Activated CD8-positive, alpha-beta T cell treated with anti-CD3 and anti-CD28 coated beads, Interleukin-2, amount 10 ng/mL, durations not matched to agents 7 days and 5 days (primary cell): Measurements from ENCODE around the gene GPATCH2. TPM values are rescaled to one million over a fixed set of nuclear protein-coding genes. Genes with fewer than 3 reads are reported as not detected.
A peak's percentile ranks its signal among the peaks of the same experiment; 100 is the strongest.

ENCODE experiments used
- ATAC-seq: fragments of 150-1000 bp; cut with Tn5 transposase; one replicate; pipeline ENCODE4 v1.10.0; 2021; ENCODE audit warnings: moderate library complexity
- CTCF ChIA-PET: fragments of 350-600 bp; sonication (Branson Sonifier 250); formaldehyde crosslinking; loops from one replicate; lab custom pipeline; 2021; ENCODE audit warnings: antibody characterized with exemption; lab: Charles Lee
- POLR2A ChIA-PET: fragments of 350-600 bp; sonication (Branson Sonifier 250); formaldehyde crosslinking; loops from one replicate; lab custom pipeline; 2021; ENCODE audit warnings: antibody characterized with exemption; lab: Charles Lee
- DNase-seq: peaks from one replicate; pipeline ENCODE4 v3.0.0-alpha.2; 2020
- H3K27ac Mint-ChIP-seq: one replicate; pipeline ENCODE4 v1.8.0; 2021; ENCODE audit warnings: mild to moderate bottlenecking, mixed read lengths
- H3K27me3 Mint-ChIP-seq: one replicate; pipeline ENCODE4 v1.8.0; 2021; ENCODE audit warnings: low read depth, mixed read lengths
- H3K36me3 Mint-ChIP-seq: one replicate; pipeline ENCODE4 v1.8.0; 2021; ENCODE audit warnings: low read depth, mixed read lengths
- H3K4me1 Mint-ChIP-seq: one replicate; pipeline ENCODE4 v1.8.0; 2021; ENCODE audit warnings: low read depth, mixed read lengths
- H3K4me3 Mint-ChIP-seq: one replicate; pipeline ENCODE4 v1.8.0; 2021; ENCODE audit warnings: mild to moderate bottlenecking, mixed read lengths
- H3K9me3 Mint-ChIP-seq: one replicate; pipeline ENCODE4 v1.8.0; 2022; ENCODE audit warnings: mixed read lengths; ENCODE audit not compliant: insufficient read depth
- total RNA-seq, 2 experiments: library from RNA; stranded (reverse); gene quantifications; one replicate each; pipeline ENCODE4 v1.2.3, GENCODE V29; 2021

The GPATCH2 gene
- total RNA-seq, result 10 to 100 TPM in 1 of 2 experiments, 1 to 10 TPM in 1; 10.0 to 10.7 TPM

DNA sequence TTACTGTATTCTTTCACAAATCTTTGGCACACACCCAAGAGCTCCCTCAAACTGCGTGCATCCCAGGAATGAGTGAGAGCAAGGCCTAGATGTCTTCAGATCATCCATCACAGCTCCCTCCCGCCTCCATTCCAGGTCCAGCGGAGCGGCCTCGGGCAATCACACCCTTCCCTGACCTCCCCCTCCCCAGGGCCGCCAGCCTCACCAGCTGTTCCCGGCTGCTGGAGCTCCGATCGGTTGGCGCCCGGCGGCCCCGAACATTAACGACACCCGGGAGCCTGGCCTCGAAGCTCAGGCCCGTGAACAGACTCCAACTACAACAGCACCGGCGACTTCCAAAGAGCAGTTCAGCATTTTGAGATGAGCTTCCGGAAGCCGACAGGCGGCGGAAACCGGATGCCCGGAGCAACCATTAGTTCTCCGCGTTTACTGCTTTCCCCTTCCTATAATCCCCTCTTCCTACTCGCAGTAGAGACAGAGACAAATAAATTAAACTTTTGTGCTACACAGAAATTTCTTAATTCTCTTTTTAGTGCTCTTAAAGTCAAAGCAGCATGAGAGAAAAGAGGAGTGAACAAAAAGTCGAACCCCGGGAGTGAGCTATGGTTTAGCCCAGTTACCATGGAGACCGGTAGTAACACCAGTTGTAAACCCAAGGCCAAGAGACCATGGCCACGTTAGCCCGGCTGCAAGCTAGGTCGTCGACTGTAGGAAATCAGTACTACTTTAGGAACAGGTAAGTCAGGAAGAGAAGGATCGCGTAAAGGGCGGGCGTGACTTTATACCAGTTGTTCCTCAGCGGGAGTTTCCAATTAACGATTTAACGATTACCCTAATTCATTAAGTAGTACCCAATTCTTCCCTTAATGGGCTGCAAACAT is at the start of gene GPATCH2, which contains the start of gene SPATA17:
Gene GPATCH2, minus strand, starts transcription at position 380 of the 881 bp plus-strand sequence. Its CDS starts 119 bp downstream, at position 261.
Gene SPATA17, plus strand, starts transcription at position 634 of the 881 bp plus-strand sequence. Its CDS starts 35 bp downstream, at position 669.
- Mint-ChIP-seq H3K4me1 (peaks cover 24% of the 10 kb centered on the region), H3K27ac (peak within 1 kb of the TSS; percentile 98), H3K36me3 (no peaks in the 10 kb centered on the region), H3K27me3 (peaks cover 5% of the 10 kb centered on the region), H3K9me3 (no peaks in the 10 kb centered on the region), H3K4me3 (peak within 1 kb of the TSS; percentile 86)
- ChIA-PET POLR2A (interaction anchor here (0.6 to 2.1 kb wide), 10 partner anchors 9 to 654 kb away, joined by 3 to 20 read pairs (median 4); partner anchors contain the start of gene RRP15), CTCF (interaction anchor here (0.9 to 1.4 kb wide), 3 partner anchors 9 to 143 kb away, joined by 4 to 6 read pairs (median 5); no protein-coding TSS in a partner anchor)
- peak; percentile 85 for DNase-seq
- ATAC-seq, result peak; percentile 94

DNA sequence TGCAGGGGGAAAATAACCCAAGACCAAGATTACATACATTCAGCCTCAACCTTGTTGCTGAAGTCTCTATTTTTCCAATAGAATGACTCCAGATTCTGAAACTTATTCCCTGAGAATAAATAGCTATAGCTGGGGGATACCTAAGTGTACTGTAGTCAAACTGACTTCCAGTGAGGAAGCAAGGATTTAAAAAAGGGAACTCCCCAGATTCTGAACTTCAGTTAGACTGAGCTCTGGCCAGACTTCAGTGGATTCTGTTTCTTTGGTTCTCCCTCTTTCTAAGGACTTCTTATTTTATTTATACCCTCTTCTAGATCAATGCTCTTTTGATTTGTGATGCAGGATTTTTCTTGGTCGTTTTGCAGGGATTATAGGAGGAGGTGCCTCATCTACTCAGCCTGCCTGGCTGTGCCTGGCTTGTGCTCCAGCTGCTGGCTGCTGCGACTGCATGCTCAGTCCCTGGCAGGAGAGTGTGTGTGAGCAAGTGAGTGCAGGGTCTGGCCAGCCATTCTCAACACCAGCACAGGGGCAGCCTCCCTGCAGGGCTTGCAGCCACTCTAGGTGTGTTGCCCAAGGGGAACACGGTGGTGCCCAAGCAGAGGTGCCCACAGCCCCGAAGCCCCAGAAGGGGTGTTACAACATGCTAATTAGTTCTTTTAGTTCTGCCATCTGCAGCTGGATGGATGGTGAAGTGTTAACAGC is 43.3 kb upstream of the GPATCH2 start:
- Mint-ChIP-seq H3K4me1 (no peaks in the 10 kb centered on the region), H3K36me3 (no peaks in the 10 kb centered on the region), H3K27me3 (no peaks in the 10 kb centered on the region), H3K9me3 (no peaks in the 10 kb centered on the region), H3K4me3 (no peak overlapping the region), H3K27ac (no peak overlapping the region)
- CTCF ChIA-PET, result no interaction called here
- POLR2A ChIA-PET, result no interaction called here
- ATAC-seq (no peak), DNase-seq (no peak)

DNA sequence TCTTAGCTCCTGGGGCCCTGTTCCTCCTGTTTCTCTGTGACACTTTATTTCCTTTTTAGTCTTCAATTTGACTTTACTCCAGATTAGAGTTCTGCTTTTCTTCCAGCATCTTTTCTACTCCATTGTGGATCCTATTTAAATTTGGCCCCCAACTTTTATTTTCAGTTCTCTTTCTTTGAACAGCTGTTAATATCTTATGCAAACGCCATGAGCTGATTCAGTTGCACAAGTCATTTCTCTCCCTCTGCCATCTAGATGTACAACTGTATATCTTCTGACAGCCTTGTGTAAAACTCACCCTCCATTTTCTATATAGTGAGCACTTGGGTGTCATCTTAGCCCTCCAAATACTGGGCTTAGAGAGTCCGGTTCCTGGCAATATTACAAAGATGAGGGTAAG is 42.5 kb upstream of the GPATCH2 start:
- Mint-ChIP-seq H3K9me3 (no peaks in the 10 kb centered on the region), H3K4me3 (no peak overlapping the region), H3K27me3 (no peaks in the 10 kb centered on the region), H3K4me1 (no peaks in the 10 kb centered on the region), H3K36me3 (no peaks in the 10 kb centered on the region), H3K27ac (no peak overlapping the region)
- ATAC-seq, result no peak
- ChIA-PET POLR2A (no interaction called here), CTCF (no interaction called here)
- no peak for DNase-seq

DNA sequence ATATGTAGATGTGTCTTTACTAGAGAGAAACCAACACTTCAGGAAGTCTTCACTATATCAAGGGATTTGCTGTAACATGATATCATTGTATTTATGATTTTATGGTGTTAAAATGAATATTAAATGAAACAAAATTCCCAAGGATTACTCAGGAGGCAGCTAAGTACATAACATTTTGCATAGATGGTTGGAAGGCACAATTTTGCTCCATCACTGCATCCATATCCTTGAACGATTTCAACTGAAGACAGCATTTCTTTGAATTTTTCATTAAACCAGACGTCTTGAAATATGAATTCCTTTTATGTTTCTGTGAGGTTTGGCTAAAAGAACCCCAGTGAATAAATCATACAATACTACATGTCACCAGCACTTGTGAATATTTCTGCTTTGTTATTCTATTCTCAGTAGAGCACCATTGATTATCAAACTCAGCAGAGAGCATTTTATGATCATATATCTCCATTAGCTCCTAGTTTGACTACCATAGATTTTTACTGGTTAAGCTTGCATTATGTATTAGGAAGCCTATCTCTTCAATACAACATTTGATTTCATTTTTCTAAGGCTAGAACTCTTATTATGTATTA is 37.6 kb upstream of the GPATCH2 start:
- H3K4me3 Mint-ChIP-seq, result no peak overlapping the region
- H3K36me3 Mint-ChIP-seq, result no peaks in the 10 kb centered on the region
- peaks cover 2% of the 10 kb centered on the region for H3K27me3 Mint-ChIP-seq
- ATAC-seq (no peak), DNase-seq (no peak)
- CTCF ChIA-PET, result no interaction called here
- H3K9me3 Mint-ChIP-seq, result no peaks in the 10 kb centered on the region
- POLR2A ChIA-PET, result no interaction called here
- H3K27ac Mint-ChIP-seq, result no peak overlapping the region
- no peaks in the 10 kb centered on the region for H3K4me1 Mint-ChIP-seq

DNA sequence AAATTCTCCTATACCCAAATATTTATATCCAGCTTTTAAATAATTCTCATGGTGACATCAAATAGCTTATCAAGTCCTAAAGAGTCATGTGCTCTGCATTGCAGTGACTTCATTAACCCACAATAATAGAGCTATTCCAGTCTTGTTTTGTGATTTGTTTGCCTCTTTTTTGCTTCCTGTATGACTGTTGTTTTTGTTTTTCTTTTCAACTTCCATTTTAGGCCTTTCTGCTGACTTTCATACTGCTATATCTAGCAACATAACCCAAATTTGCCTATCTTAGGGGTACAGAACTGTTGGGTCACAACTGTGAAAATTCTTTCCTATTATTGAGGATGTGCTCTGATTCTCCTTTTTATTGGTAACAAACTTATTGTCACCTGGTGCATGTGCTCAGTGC is 30.5 kb upstream of the GPATCH2 start:
- Mint-ChIP-seq H3K9me3 (no peaks in the 10 kb centered on the region), H3K36me3 (no peaks in the 10 kb centered on the region), H3K27me3 (peaks cover 2% of the 10 kb centered on the region), H3K27ac (no peak overlapping the region), H3K4me3 (no peak overlapping the region), H3K4me1 (no peaks in the 10 kb centered on the region)
- POLR2A ChIA-PET, result no interaction called here
- no peak for ATAC-seq
- CTCF ChIA-PET, result interaction anchor here (0.6 to 0.9 kb wide), 2 partner anchors 8 to 26 kb away, joined by 3 read pairs; no protein-coding TSS in a partner anchor
- no peak for DNase-seq

DNA sequence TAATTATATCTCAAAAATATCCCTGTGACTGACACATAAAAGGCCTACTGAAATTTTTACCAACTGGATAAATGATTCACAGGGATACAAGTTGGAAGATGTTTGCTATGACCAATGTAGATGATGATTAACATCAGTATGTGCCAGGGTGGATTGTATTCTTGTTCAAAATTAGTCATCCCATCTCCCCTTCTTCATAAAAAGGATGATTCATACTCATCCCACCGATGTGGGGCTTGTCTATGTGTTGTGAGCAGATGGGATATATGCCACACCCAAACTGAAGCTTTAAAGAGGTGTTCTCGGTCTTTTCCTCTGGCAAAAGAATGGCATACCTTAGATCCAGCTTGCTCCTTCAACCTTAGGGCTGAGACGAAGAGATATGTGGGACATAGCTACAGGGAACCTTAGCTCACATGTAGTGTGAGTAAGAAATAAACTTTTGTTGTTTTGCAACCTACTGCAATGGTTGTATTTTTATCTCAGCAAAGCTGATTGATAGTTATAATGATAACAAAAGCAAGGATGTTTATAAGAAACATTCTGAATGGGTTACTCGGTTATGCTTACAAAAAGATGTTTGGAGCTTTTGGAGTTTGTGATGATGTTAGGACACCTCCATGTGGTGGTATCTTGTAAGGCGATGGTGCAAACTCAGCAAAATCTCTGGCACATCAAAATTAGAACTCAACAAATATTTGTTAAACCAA is 29.6 kb upstream of the GPATCH2 start:
- no peak for ATAC-seq
- no peak for DNase-seq
- POLR2A ChIA-PET, result no interaction called here
- Mint-ChIP-seq H3K36me3 (no peaks in the 10 kb centered on the region), H3K4me3 (no peak overlapping the region), H3K9me3 (no peaks in the 10 kb centered on the region), H3K27ac (no peak overlapping the region), H3K4me1 (no peaks in the 10 kb centered on the region), H3K27me3 (peaks cover 2% of the 10 kb centered on the region)
- CTCF ChIA-PET, result interaction anchor here (0.6 to 1.2 kb wide), 3 partner anchors 9 to 229 kb away, joined by 3 read pairs; no protein-coding TSS in a partner anchor

DNA sequence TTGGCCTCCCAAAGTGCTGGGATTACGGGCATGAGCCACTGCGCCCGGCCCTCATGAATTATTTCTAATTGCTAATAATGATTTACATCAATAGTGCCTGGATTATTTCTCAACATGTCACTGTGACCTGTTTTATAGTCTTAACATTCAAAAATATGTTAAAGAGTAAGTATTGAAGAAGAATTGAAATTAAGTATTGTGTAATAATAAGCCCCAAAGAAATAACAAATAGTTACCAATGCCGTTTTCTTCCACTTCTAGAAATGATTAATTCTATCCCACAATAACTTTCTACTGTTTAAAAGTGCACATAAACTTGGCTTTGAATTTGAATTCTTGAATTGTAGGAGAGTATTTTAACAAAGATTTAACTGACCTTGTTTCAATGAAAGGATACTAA is 19.8 kb upstream of the GPATCH2 start:
- Mint-ChIP-seq H3K27me3 (peaks cover under 1% of the 10 kb centered on the region), H3K4me3 (no peak overlapping the region), H3K9me3 (no peaks in the 10 kb centered on the region), H3K4me1 (no peaks in the 10 kb centered on the region), H3K27ac (no peak overlapping the region), H3K36me3 (no peaks in the 10 kb centered on the region)
- CTCF ChIA-PET, result no interaction called here
- no peak for DNase-seq
- POLR2A ChIA-PET, result no interaction called here
- ATAC-seq, result no peak

DNA sequence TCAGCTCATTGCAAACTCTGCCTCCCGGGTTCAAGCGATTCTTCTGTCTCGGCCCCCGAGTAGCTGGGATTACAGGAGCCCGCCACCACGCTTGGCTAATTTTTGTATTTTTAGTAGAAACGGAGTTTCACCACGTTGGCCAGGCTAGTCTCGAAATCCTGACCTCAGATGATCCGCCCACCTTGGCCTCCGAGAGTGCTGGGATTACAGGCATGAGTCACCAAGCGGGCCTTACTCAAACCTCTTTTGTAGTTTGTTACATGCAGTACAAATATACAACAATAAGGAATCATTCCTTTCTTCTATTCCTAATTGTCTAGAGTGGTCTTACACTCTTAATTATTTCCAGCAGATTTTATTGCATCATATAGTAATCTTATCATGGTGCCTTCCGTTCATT is 16.9 kb upstream of the GPATCH2 start:
- POLR2A ChIA-PET, result no interaction called here
- Mint-ChIP-seq H3K9me3 (no peaks in the 10 kb centered on the region), H3K27me3 (peaks cover 6% of the 10 kb centered on the region), H3K27ac (no peak overlapping the region), H3K4me1 (no peaks in the 10 kb centered on the region), H3K4me3 (no peak overlapping the region), H3K36me3 (no peaks in the 10 kb centered on the region)
- DNase-seq (no peak), ATAC-seq (no peak)
- CTCF ChIA-PET, result no interaction called here

DNA sequence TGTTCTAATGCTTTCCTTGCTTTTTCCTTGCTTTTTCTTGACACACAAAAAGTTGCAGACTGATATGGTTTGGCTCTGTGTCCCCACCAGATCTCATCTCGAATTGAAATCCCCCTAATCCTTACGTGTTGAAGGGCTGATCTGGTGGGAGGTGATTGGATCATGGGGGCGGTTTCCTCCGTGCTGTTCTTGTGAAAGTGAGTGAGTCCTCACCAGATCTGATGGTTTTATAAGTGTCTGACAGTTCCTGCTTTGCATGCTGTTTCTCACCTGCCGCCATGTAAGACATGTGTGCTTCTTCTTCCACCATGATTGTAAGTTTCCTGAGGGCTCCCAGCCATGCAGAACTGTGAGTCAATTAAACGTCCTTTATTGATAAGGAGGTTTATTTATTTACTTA is 11.6 kb upstream of the GPATCH2 start:
- Mint-ChIP-seq H3K36me3 (no peaks in the 10 kb centered on the region), H3K27me3 (peaks cover 19% of the 10 kb centered on the region), H3K27ac (no peak overlapping the region), H3K9me3 (no peaks in the 10 kb centered on the region), H3K4me1 (no peaks in the 10 kb centered on the region), H3K4me3 (no peak overlapping the region)
- ChIA-PET POLR2A (no interaction called here), CTCF (no interaction called here)
- ATAC-seq, result no peak
- no peak for DNase-seq

DNA sequence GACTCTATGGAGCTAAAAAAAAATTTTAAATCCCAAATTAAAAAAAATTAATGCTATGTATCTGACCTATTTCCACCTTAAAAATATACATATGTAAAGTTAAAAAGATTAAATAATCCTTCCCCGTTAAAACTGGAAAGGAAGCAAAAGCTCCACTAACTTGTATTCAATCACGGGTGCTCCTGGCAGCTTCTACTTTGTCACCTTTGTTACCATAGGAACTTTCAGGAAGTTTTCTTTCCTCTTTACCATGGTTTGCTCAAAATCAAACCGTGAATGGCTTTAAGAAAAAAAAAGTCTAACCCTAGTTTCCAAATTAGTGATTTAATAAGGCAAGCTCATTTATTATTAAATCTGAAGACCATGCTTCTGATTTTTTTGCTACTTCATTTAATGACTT is 3.5 kb downstream of the GPATCH2 start:
- ChIA-PET CTCF (interaction anchor here (1.1 kb wide), 1 partner anchor 10 kb away, joined by 4 read pairs; no protein-coding TSS in a partner anchor), POLR2A (no interaction called here)
- ATAC-seq (no peak), DNase-seq (no peak)
- H3K36me3 Mint-ChIP-seq, result peaks cover 3% of the 10 kb centered on the region
- no peak overlapping the region for H3K4me3 Mint-ChIP-seq
- no peaks in the 10 kb centered on the region for H3K27me3 Mint-ChIP-seq
- H3K9me3 Mint-ChIP-seq, result no peaks in the 10 kb centered on the region
- no peak overlapping the region for H3K27ac Mint-ChIP-seq
- H3K4me1 Mint-ChIP-seq, result peaks cover 25% of the 10 kb centered on the region

DNA sequence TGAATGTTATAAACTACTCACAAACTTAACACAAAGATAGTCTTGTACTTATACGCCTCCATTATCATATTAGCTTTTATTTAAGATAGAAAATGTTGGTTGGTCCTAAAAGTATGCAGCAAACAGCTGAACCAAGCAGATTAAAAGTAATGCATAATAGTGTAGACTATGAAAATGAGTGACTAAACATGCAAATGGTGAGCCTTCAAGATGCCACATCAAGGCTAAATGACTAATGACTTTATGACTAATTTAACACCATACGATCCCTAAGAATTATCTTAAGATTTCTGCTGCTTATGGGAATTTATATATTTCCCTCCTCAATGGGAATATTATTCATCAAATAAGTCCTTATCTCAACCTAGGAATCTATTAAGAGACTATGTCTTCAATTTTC is 4.6 kb downstream of the GPATCH2 start:
- ATAC-seq (no peak), DNase-seq (no peak)
- ChIA-PET CTCF (no interaction called here), POLR2A (no interaction called here)
- Mint-ChIP-seq H3K36me3 (peaks cover 3% of the 10 kb centered on the region), H3K4me1 (peaks cover 24% of the 10 kb centered on the region), H3K4me3 (no peak overlapping the region), H3K27ac (no peak overlapping the region), H3K9me3 (no peaks in the 10 kb centered on the region), H3K27me3 (no peaks in the 10 kb centered on the region)
